ENCODE data around the gene SLC25A12.
A peak's percentile ranks its signal among the peaks of the same experiment; 100 is the strongest.

The SLC25A12 gene

GRCh38 chr2:171804456-171804855 lies 89.6 kb downstream of the SLC25A12 start:
- TF ChIP-seq CTCF (IDR thresholded peaks at IDR 0.05; ENCODE audit: low read length, missing control alignments) = no peak
- no peak for DNase-seq (ENCODE audit: low read depth)

GRCh38 chr2:171803757-171804156 lies 90.3 kb downstream of the SLC25A12 start:
- H3K4me3 ChIP-seq (replicated peaks; ENCODE audit: low read depth, low read length) = no peak overlapping the region
- no peak for TF ChIP-seq CTCF (IDR thresholded peaks at IDR 0.05; ENCODE audit: low read length, missing control alignments)
- DNase-seq (ENCODE audit: low read depth) = no peak

More at GRCh38 chr2:171804456-171804855, 89.6 kb downstream of the SLC25A12 start:
- H3K4me3 ChIP-seq (replicated peaks; ENCODE audit: low read depth, low read length) = no peak overlapping the region

- TF ChIP-seq CTCF (IDR thresholded peaks at IDR 0.05; ENCODE audit: low read length, missing control alignments) = no peak
- no peak overlapping the region for H3K4me3 ChIP-seq (replicated peaks; ENCODE audit: low read depth, low read length)
- DNase-seq (ENCODE audit: low read depth) = no peak
These were observed 93.4 kb downstream of the SLC25A12 start for GRCh38 chr2:171800639-171801038.

GRCh38 chr2:171798156-171798820 lies 95.8 kb downstream of the SLC25A12 start:
- DNase-seq (ENCODE audit: low read depth) = peak; percentile 53
- no peak for TF ChIP-seq CTCF (IDR thresholded peaks at IDR 0.05; ENCODE audit: low read length, missing control alignments)
- H3K4me3 ChIP-seq (replicated peaks; ENCODE audit: low read depth, low read length) = no peak overlapping the region

- H3K4me3 ChIP-seq (replicated peaks; ENCODE audit: low read depth, low read length) = no peak overlapping the region
- no peak for DNase-seq (ENCODE audit: low read depth)
- no peak for TF ChIP-seq CTCF (IDR thresholded peaks at IDR 0.05; ENCODE audit: low read length, missing control alignments)
These were observed 99.1 kb downstream of the SLC25A12 start for GRCh38 chr2:171794918-171795317.

GRCh38 chr2:171793691-171794678 lies 100.1 kb downstream of the SLC25A12 start:
- no peak for TF ChIP-seq CTCF (IDR thresholded peaks at IDR 0.05; ENCODE audit: low read length, missing control alignments)
- no peak overlapping the region for H3K4me3 ChIP-seq (replicated peaks; ENCODE audit: low read depth, low read length)
- DNase-seq (ENCODE audit: low read depth) = peak; percentile 11
